Vagina (tissue), 2 donors: ENCODE measurements around the gene HAX1. TPM values are rescaled to one million over a fixed set of nuclear protein-coding genes. Genes with fewer than 3 reads are reported as not detected.
"Not testable (repeated sequence)": the region's sequence is repeated elsewhere in the genome, so short reads cannot be mapped to it uniquely, and the experiment has no call there.

Source experiments
- DNase-seq, 2 donors: peaks; one replicate each; pipeline ENCODE4 v3.0.0-alpha.2; 2017; ENCODE audit errors: extremely low spot score in 2 of 2
- H3K27ac ChIP-seq: fragments of 200-600 bp; sonication (generic); one replicate; pipeline ENCODE4 v1.5.1; 2019
- H3K27me3 ChIP-seq: fragments of 200-600 bp; sonication (generic); one replicate; pipeline ENCODE4 v1.5.1; 2019
- H3K36me3 ChIP-seq, 2 donors: fragments of 200-600 bp; sonication (generic); one replicate each; pipeline ENCODE4 v1.5.1; 2017 to 2019
- H3K4me1 ChIP-seq: fragments of 200-600 bp; sonication (generic); one replicate; pipeline ENCODE4 v1.5.1; 2019
- H3K4me3 ChIP-seq, 2 donors: fragments of 200-600 bp; sonication (generic); 1 replicate in 1 of 2; 2 replicates in 1 of 2; pipeline ENCODE4 v1.5.1; 2016 to 2019
- H3K9me3 ChIP-seq: fragments of 200-600 bp; sonication (generic); one replicate; pipeline ENCODE4 v1.5.1; 2019
- POLR2A ChIP-seq, 2 donors: fragments of 450-650 bp; IDR thresholded peaks; one replicate each; pipeline ENCODE4 v1.6.1; 2017; ENCODE audit warnings: antibody characterized with exemption in 2 of 2, mild to moderate bottlenecking in 2 of 2, moderate library complexity in 2 of 2
- POLR2AphosphoS5 ChIP-seq, 2 donors: sonication (generic); formaldehyde crosslinking; IDR thresholded peaks; one replicate each; pipeline ENCODE4 v1.9.0; 2017; ENCODE audit warnings: antibody characterized with exemption in 2 of 2, mild to moderate bottlenecking in 2 of 2, low read depth in 1 of 2; ENCODE audit not compliant: insufficient read depth in 1 of 2
- intact Hi-C: fragments of 100-400 bp; cut with DNase I; formaldehyde crosslinking; loops from one replicate; pipeline ENCODE4 v1.15.1; 2023
- total RNA-seq: library from RNA; depleted of rRNA; stranded (reverse); fragments of >200 nt; gene quantifications from one replicate; pipeline ENCODE4 v1.2.3, GENCODE V29; 2016
- TF ChIP-seq, protein P1 (sequence below), 3 experiments: fragments of 450-650 bp in 2 of 3; fragments of 200-600 bp in 1 of 3; sonication (generic) in 1 of 3; IDR thresholded peaks; one replicate each; pipeline ENCODE4 v1.5.1; 2017 to 2019; ENCODE audit warnings: antibody characterized with exemption in 3 of 3, mild to moderate bottlenecking in 2 of 3, moderate library complexity in 2 of 3

The HAX1 gene
- total RNA-seq, 1 donor from 2014 or later: 80.3 TPM

DNA sequence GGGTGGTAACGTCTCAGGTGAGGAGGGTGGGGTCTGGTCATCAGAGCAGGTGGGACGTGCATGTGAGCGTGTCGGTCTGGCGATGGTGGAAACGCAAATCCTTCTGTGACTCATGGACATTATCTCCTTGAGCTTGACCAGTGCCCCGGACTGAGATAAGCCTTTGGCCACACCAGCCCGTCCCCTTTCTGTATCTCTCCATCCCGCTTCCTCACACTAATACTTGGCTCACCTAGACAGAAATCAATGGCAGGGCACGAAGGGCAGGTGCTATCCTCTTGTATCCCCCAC, 40.6 kb downstream of the HAX1 start:
- Histone ChIP-seq H3K4me3 (no peak overlapping the region), H3K27ac (no peak overlapping the region), H3K4me1 (no peaks in the 10 kb centered on the region), H3K27me3 (no peaks in the 10 kb centered on the region), H3K36me3 (no peaks in the 10 kb centered on the region), H3K9me3 (no peaks in the 10 kb centered on the region)
- intact Hi-C loops: no loop called here
- TF ChIP-seq, protein P1, sequence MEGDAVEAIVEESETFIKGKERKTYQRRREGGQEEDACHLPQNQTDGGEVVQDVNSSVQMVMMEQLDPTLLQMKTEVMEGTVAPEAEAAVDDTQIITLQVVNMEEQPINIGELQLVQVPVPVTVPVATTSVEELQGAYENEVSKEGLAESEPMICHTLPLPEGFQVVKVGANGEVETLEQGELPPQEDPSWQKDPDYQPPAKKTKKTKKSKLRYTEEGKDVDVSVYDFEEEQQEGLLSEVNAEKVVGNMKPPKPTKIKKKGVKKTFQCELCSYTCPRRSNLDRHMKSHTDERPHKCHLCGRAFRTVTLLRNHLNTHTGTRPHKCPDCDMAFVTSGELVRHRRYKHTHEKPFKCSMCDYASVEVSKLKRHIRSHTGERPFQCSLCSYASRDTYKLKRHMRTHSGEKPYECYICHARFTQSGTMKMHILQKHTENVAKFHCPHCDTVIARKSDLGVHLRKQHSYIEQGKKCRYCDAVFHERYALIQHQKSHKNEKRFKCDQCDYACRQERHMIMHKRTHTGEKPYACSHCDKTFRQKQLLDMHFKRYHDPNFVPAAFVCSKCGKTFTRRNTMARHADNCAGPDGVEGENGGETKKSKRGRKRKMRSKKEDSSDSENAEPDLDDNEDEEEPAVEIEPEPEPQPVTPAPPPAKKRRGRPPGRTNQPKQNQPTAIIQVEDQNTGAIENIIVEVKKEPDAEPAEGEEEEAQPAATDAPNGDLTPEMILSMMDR (IDR thresholded peaks at IDR 0.05): no peak
- TF ChIP-seq POLR2AphosphoS5 (IDR thresholded peaks at IDR 0.05; ENCODE audit: insufficient read depth in 1 of 2, low read depth in 1 of 2): no peak
- TF ChIP-seq POLR2A (IDR thresholded peaks at IDR 0.05): no peak
- no peak for DNase-seq

GRCh38 chr1:154314226-154314625, 41.8 kb downstream of the HAX1 start:
- H3K27ac ChIP-seq, intact Hi-C loops, H3K36me3 ChIP-seq, H3K27me3 ChIP-seq, H3K4me3 ChIP-seq, DNase-seq, H3K9me3 ChIP-seq, H3K4me1 ChIP-seq: not testable (repeated sequence)

GRCh38 chr1:154316704-154317103, 44.3 kb downstream of the HAX1 start:
- Histone ChIP-seq H3K4me3 (no peak overlapping the region), H3K27ac (no peak overlapping the region), H3K36me3 (no peaks in the 10 kb centered on the region), H3K9me3 (no peaks in the 10 kb centered on the region), H3K27me3 (no peaks in the 10 kb centered on the region), H3K4me1 (no peaks in the 10 kb centered on the region)
- intact Hi-C loops: no loop called here
- TF ChIP-seq POLR2A (IDR thresholded peaks at IDR 0.05) (no peak), POLR2AphosphoS5 (IDR thresholded peaks at IDR 0.05; ENCODE audit: insufficient read depth in 1 of 2, low read depth in 1 of 2) (no peak)
- TF ChIP-seq, protein P1 (IDR thresholded peaks at IDR 0.05): no peak
- DNase-seq: no peak

- no peak overlapping the region for H3K27ac ChIP-seq
- H3K36me3 ChIP-seq: no peaks in the 10 kb centered on the region
- intact Hi-C loops: no loop called here
- H3K27me3 ChIP-seq: no peaks in the 10 kb centered on the region
- TF ChIP-seq, protein P1 (IDR thresholded peaks at IDR 0.05): no peak
- no peak for TF ChIP-seq POLR2A (IDR thresholded peaks at IDR 0.05)
- TF ChIP-seq POLR2AphosphoS5 (IDR thresholded peaks at IDR 0.05; ENCODE audit: insufficient read depth in 1 of 2, low read depth in 1 of 2): no peak
- no peaks in the 10 kb centered on the region for H3K4me1 ChIP-seq
- DNase-seq: no peak
- H3K4me3 ChIP-seq: no peak overlapping the region
- H3K9me3 ChIP-seq: no peaks in the 10 kb centered on the region
These were observed 46.0 kb downstream of the HAX1 start for GRCh38 chr1:154318386-154318785.

- intact Hi-C loops: no loop called here
- H3K4me1 ChIP-seq: peaks cover 3% of the 10 kb centered on the region
- no peaks in the 10 kb centered on the region for H3K36me3 ChIP-seq
- TF ChIP-seq POLR2AphosphoS5 (IDR thresholded peaks at IDR 0.05; ENCODE audit: insufficient read depth in 1 of 2, low read depth in 1 of 2): no peak
- no peak for TF ChIP-seq POLR2A (IDR thresholded peaks at IDR 0.05)
- TF ChIP-seq, protein P1 (IDR thresholded peaks at IDR 0.05): no peak
- H3K27me3 ChIP-seq: no peaks in the 10 kb centered on the region
- H3K9me3 ChIP-seq: no peaks in the 10 kb centered on the region
- DNase-seq: no peak
- H3K27ac ChIP-seq: no peak within 1 kb of the TSS
- H3K4me3 ChIP-seq: no peak within 1 kb of the TSS
These were observed 48.6 kb downstream of the HAX1 start, which contains the start of gene AQP10 for GRCh38 chr1:154320882-154321608. AQP10 (plus strand) TSS chr1:154321093; CDS start chr1:154321156, 63 bp downstream.

- H3K9me3 ChIP-seq, H3K27me3 ChIP-seq, H3K4me3 ChIP-seq, H3K36me3 ChIP-seq, DNase-seq, intact Hi-C loops, H3K4me1 ChIP-seq, H3K27ac ChIP-seq: not testable (repeated sequence)
These were observed 49.1 kb downstream of the HAX1 start for GRCh38 chr1:154321609-154321934.
